HG03095 (cell line): Measurements from ENCODE around the gene PREB.
"Not testable (repeated sequence)": the region's sequence is repeated elsewhere in the genome, so short reads cannot be mapped to it uniquely, and the experiment has no call there.

Experiments
- ATAC-seq: cut with Tn5 transposase; IDR thresholded peaks from one replicate; pipeline ENCODE4 v1.9.1; 2021; ENCODE audit warnings: moderate library complexity; ENCODE audit not compliant: unreplicated experiment

PREB gene

GRCh38 chr2:27133905-27134780 lies at the start of gene PREB:
PREB (minus strand) TSS chr2:27134636; CDS start chr2:27134421, 215 bp downstream.
- peak; percentile 69 for ATAC-seq

- ATAC-seq = no peak
These were observed 49.7 kb upstream of the PREB start for GRCh38 chr2:27184115-27184514.

DNA sequence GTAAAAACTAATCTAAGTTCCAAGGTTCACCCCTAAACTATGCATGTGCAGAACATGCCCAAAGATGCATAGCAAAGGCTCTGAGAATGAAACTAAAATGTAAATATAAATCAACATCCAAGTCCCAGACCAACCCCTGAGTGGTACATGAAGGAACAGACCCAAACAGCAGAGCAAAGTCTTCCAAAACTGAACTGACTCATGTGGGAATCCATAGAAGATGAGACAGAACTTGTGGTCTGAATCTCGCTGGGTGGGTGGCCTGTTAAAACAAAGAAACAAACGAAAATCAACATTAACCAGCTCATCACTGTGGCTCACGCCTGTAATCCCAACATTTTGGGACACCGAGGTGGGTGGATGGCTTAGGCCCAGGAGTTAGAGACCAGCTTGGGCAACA lies 47.9 kb upstream of the PREB start:
- no peak for ATAC-seq

GRCh38 chr2:27179344-27180000 lies 45.0 kb upstream of the PREB start:
- no peak for ATAC-seq

GRCh38 chr2:27178469-27178868 lies 44.0 kb upstream of the PREB start:
- no peak for ATAC-seq

DNA sequence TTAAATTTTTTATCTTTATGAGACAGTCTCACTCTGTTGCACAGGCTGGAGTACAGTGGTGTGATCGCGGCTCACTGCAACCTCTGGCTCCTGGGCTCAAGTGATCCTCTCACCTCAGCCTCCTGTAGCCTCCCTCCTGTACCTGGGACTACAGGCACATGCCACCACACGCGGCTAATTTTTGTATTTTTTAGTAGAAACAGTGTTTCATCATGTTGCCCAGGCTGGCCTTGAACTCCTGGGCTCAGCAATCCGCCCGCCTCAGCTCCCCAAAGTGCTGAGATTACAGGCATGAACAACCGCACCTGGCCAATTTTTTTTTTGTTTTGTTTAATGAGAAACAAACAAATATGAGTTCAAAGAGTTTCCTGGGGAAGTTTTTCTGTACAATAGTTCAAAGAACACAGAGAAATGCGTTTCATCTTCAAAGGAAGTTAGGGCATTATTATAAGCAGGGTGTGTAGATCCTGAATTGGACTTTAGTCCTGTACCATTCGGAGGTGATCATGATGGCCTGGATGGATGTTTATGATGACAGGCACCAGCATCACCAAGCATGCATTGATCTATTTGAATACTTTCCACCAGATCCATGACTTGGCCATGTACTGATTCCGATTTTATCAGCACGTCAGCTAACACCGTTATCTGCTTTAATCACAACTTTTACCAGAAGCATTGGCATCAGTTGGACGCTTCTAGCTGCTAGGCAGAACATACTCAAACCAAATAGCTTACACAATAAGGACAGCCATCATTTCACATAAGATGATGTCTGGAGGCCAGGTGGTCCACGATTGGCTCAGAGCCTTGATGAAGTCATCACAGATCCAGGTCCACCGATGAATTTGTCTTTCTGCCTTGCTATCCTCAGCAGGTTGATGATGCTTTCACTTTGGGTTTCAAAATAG lies 43.3 kb upstream of the PREB start:
- no peak for ATAC-seq

GRCh38 chr2:27175781-27176180 lies 41.3 kb upstream of the PREB start:
- ATAC-seq = not testable (repeated sequence)

DNA sequence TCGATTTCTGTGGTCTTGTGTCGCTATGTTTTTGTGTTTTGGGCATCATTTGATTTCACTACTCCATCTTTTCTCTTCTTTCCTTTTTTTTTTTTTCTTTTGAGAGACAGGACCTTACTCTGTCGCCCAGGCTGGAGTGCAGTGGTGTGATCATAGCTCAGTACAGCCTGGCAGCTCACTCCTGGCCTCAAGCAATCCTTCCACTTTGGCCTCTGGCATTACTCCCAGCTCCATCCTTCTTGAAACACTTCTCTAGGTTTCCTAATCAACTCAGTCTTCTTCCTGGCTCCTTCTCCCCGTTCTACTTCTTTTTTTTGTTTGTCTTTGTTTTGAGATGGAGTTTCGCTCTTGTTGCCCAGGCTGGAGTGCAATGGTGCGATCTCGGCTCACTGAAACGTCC lies 40.9 kb upstream of the PREB start:
- ATAC-seq = no peak

- no peak for ATAC-seq
These were observed 40.2 kb upstream of the PREB start for GRCh38 chr2:27174638-27175037.

DNA sequence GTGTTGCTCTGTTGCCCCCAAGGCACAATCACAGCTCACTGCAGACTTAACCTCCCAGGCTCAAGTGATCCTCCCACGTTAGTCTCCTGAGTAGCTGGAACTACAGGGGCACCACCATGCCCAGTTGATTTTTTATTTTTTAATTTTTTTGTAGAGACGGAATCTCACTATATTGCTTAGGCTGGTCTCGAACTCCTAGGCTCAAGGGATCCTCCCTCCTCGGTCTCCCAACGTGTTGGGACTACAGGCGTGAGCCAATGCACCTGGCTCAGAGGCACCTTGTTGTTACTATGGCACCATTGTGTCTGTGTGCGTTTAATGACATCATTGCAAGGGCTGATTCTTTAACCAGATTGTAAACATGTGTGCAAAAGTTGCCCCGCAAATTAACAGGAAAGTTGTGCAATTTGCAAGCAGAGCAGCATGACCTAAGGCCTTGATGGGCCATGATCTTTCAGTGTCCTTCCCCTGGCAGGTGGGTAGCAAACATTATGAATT lies 37.0 kb upstream of the PREB start:
- no peak for ATAC-seq

DNA sequence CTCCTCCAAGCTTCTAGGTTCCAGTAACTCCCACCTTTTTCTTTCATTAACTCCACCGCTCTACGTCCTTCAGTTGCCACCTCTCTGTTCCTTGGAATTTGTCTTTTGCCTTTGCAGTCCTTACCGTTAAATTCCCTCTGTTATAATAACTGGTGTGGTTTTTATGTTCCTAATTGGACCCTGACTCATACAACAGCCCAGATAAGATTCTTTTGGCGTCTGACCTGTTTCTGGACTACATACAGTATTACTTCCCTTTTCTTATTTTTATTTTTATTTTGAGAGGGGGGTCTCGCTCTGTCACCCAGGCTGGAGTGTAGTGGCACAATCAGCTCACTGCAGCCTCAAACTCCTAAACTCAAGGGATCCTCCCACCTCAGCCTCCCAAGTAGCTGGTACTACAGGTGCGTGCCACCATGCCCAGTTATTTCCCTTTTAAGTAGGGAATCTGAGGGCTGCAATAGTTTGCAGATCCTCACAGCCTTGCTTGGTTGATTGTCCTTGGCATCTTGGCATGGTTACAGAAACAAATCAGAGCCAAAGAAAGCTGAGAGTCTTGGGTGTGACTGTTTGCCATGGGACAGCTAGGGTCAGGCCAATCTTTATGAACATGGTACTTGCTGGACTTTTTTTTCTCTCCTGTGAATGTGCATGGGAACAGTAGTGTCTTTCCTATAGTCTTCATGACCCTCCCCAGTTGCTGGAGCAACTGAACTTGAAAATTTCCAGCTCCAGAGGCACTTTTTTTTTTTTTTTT lies 36.3 kb upstream of the PREB start:
- no peak for ATAC-seq

- ATAC-seq = no peak
These were observed 30.7 kb upstream of the PREB start for GRCh38 chr2:27164960-27165763.

DNA sequence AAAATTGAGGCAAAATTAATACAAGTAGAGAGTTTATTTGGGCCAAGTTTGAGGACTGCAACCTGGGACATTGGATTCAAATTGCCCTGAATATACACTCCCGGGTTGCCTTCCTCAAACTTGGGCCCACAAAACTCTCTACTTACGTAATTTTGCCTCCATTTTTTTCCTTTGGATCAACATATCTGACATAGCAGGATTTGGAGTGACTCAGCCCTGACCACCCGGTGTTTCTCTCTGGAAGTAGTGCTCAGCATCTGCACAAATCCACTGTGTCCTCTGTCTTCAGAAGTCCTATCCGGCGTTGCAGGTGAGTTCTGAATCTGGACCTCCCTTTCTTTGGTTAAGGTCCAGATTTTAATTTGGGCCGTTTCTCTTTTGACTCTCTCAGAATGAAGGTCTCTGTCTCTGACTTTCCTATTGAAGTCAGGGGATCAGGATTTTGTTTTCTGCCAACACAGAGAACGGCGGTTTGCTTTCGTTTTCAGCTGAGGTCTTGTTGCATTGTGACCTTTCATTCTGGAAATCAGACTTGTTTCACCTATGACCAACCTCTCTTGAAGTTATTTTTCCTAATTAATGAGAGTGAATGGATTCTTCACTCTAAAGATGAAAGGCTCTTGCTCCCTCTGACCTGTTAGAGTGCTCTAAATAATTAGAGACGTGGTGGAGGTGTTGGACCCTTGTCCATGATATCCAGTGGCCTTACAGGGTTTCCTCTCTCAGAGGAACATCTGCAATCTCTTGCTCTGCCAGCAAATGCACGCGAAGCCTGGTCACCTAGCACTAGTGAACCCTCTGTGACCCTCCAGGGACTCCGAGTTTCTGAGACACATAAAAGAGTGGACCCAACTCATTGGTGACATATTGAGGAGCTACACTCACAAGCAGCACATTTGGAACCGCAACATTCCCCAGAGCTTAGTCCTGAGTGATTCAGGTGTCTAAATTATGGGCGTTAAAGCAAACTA lies 28.0 kb upstream of the PREB start:
- ATAC-seq = no peak

DNA sequence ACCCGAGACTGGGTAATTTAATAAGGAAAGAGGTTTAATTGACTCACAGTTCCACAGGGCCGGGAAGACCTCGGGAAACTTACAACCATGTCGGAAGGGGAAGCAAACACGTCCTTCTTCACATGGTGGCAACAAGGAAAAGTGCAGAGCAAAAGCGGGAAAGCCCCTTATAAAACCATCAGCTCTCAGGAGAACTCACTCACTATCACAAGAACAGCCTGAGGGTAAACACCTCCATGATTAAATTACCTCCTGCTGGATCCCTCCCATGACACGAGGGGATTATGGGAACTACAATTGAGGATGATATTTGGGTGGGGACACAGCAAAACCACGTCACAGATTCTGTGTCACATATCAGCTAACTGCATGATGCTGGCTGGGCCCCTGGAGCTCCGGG lies 25.8 kb upstream of the PREB start:
- no peak for ATAC-seq

DNA sequence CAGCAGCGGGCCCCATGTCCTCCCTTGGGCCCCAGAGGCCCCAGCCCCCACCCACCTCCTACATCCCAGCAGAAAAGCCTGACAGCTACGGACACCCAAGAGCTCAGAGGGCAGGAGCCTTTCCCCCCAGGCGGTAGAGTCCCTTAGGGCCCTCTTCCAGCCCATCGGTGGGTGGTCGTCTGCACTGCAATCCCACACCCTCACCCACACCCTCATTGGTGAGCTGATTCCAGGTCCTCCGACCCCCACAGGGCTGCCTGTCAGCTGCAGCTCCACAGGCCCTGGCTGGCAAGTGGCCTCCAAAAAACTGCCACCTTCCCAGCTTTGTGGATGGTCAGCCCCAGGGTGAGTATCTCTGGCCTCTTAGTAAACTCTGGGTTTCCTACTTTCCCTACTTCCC lies 24.8 kb upstream of the PREB start:
- ATAC-seq = no peak

- no peak for ATAC-seq
These were observed 24.0 kb upstream of the PREB start for GRCh38 chr2:27158468-27158867.

DNA sequence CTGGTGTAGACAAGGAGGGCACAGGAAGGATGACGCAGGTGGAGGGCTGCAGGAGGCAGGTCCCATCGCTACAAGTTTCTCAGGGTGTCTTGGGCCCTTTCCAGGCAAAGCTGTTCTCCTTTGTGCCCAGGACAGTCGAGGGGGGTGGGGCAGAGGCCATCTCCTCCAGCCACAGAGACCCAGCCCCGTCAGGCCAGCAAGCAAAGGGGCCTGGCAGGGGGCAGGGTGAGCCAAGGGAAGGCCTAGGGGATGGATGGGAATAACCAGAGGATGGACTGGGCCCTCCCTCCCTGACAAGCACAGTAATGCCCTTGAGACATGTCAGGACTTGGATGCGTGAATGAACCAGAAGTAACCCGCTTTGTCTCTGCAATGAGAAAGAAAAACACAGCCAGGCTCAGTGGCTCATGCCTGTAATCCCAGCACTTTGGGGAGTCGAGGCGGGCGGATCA lies 20.7 kb upstream of the PREB start:
- ATAC-seq = no peak

GRCh38 chr2:27154488-27154887 lies 20.1 kb upstream of the PREB start:
- ATAC-seq = no peak
